Head of caudate nucleus (tissue), 42 donors: ENCODE measurements around the gene LRRC15.

Experiments
- DNase-seq, 42 donors: peaks; one replicate each; pipeline versions ENCODE4 v3.0.0 to v3.0.0-alpha.2; 2020 to 2021; ENCODE audit warnings: mixed read lengths in 7 of 42
- intact Hi-C: fragments of 100-400 bp; cut with DNase I; formaldehyde crosslinking; loops from one replicate; pipeline ENCODE4 v1.15.0; 2022

LRRC15 gene

GRCh38 chr3:194368918-194369317, 625 bp downstream of the LRRC15 start:
- intact Hi-C loops = no loop called here
- no peak for DNase-seq

DNA sequence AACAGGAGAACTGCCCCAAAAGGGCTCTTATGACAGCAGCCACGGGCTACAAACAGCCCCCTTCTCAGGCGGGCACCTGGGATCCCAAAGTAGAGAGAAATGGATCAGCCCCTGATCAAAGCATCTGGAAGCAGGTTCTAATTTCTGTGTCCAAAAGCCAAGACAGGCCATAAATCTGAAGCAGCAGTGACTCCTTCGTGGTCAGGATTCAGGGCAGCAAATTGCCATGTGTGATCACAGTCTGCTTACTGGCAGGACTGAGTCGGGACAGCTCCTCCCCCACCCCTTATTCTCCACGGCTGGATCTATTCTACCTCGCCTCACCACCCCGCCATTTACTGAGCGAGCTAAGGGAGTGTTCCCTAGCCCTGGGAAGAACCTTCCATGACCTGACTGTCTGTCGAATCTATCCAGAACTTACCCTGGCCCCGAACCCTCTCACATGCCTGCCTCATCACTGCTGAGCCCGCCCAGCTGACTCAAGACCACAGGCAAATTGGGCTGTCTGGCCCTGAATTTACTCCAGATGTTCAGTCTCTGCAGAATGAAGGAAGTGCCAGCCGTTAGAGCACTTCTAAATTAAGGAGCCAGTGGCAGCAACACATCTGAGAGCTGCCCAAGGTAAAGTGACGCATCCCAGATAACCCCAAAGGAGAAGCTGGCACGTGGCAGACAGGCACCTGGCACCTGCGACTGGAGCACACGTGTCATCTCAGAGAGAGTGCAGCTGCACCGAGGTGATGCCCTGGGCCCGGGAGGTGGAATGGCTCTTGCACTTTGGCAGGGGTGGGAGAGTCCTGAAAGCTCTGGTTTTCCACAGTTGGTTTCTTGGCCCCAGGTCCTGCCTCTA, 1.3 kb downstream of the LRRC15 start:
- DNase-seq = no peak
- intact Hi-C loops = no loop called here

GRCh38 chr3:194365978-194366490, 3.5 kb downstream of the LRRC15 start:
- intact Hi-C loops = no loop called here
- no peak for DNase-seq

DNA sequence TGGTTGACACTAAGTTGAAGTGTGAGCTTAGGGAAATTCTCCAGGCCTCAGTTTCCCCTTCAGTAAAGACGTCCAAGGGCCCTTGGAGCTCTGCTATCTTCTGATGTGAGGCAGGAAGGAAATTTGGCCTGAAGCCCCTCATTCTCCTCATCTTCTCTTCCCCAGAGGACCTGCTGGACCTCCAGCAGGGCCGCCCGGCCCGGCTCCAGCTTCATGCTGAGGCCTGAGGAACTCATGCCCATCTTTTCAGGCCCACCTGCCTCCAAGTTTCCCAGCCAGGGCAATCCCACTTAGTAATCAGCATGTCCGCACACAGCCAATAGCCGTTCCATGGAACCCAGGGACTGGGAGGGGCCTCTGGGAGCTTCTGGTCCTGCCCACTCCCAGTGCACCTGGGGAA, 4.0 kb downstream of the LRRC15 start:
- intact Hi-C loops = no loop called here
- no peak for DNase-seq

DNA sequence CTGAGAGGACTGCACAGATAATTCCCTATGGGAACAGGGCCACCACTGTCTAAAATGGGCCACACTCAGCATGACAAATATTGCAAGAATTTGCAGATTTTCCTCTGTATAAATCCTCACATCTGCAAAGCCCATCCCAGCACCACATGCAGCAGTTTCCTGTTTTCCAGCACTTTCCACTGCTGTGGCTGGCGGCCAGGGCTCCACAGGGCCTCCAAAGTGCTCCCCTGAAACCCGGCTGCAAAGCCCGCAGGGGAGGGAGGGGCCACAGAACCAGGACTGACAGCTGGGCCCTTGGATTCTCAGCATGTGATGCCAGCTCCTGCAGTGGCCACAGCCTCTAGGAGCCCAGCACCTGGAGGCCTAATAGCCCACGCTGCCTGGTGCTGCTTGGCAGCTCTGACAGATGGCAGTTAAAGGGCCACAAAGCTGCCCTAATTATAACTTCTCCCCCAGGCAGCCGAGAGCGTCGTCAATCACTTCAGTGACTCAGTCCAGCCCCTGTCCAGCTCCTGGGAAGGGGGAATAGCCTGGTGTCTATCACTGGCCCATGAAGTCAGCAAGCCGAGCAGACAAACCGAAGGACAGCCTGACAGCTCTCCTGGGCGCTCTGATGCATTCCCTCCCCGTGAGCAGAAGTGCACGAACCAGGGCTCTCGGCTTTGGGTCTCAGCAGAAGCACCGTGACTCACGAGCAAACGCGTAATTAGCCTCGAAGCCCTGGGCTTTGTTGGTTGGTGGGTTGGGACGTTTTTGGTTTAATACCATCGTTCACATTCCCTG, 4.7 kb downstream of the LRRC15 start:
- DNase-seq = peak in 17 of 42 donors; percentile 4 to 49 (median 21)
- intact Hi-C loops = no loop called here

- DNase-seq = no peak
- intact Hi-C loops = no loop called here
These were observed 5.3 kb downstream of the LRRC15 start for GRCh38 chr3:194364314-194364651.

GRCh38 chr3:194360568-194360967, 9.0 kb downstream of the LRRC15 start:
- intact Hi-C loops = no loop called here
- DNase-seq = no peak

DNA sequence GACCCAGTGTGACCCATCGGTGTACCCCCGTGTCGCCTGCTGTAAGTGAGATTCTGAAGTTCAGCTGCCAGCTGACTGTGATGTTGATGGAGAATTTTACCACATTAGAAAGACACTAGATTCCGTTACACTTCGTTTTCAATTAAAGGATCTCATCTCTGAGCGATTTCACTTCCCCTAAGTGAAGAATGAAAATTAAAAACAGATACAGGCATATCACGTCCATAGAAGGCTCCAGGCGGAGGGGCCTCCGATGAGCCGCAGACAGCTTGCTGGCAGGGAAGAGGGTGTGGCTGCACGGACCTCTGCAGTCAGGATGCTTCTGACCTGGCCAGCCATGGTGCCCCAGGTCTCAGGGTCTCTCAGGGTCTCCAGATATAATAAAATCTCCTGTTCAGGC, 11.9 kb downstream of the LRRC15 start:
- no peak for DNase-seq
- intact Hi-C loops = no loop called here

DNA sequence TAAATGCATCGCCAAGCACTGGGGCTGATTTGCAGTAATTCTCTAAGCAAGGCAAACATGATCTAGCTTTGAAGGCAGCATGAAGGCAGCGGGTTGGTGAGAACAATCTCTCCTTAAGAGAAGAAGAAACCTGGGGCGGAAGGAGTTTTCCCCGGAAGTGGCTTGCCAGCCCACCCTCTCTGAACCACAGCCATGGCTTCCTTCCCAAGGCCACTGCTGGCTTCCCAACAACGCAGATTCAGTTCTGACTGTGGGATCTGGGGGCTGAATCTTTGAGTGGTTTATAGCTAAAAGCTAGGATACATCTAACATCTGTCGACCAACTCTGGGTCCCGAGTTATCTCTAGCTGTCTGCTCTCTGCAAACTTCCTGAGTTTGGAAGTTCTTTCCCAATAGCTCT, 14.2 kb downstream of the LRRC15 start:
- intact Hi-C loops = no loop called here
- no peak for DNase-seq

- no peak for DNase-seq
- intact Hi-C loops = no loop called here
These were observed 15.2 kb downstream of the LRRC15 start for GRCh38 chr3:194354315-194354714.

DNA sequence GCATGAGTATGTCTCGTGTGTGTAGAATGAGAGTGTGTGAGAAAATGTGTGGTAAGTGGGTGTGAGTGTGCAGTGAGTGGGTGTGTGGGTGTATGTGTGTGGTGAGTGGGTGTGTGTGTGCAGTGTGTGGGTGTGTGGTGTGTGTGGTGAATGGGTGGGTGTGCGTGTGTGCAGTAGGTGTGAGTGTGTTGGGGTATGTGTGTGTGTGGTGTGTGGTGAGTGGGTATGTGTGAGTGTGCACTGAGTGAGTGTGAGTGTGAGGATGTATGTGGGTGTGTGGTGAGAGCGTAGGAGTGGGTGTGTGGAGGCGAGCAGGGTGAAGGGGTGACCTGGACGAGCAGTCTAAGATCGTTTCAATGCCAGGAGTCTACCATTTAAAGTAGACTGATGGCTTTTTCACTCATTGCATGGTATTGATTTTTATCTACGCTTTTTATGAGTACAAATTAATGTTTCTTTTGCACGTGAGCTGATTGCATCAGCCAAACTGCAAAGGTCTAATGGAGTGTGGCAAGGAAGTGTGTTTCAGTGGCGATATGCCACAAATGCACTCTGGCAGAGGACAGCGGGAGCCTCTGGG, 16.8 kb downstream of the LRRC15 start:
- intact Hi-C loops = no loop called here
- DNase-seq = no peak

GRCh38 chr3:194351952-194352536, 17.5 kb downstream of the LRRC15 start:
- intact Hi-C loops = no loop called here
- DNase-seq = no peak

DNA sequence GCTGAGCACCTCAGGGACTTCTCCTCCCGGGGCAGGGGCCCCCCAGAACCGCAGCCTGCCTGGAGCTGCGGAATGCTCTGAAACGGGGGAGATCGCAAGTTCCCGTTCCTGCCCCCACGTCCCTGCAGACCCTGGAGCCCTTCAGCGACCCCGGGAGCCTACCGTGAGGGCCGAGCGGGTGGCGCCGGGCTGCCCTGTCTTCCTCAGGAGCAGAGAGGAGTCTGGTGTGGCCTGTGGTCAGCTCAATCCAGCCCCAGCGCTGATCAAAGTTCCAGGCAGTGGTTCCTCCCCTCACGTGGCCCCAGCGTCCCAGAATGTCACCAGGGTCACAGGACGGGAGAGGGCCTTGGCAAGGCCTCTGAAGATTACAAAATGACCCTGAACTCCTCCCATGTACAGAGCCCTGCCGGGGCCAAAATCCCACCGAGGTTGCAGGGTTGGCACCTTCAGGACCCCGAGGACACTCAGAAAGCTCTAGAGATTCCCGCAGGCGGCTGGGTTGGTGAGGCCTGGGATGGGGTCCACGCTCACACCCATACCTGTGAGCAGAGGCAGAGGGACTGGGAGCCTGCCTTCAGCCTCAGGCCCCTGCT, 18.4 kb downstream of the LRRC15 start, which contains the start of gene CPN2:
TSS of gene CPN2 (minus strand) at position 249 of the 593 bp plus-strand sequence. CDS start 8,626 bp downstream, outside the sequence.
- intact Hi-C loops = no loop called here
- DNase-seq = no peak

- DNase-seq = no peak
- intact Hi-C loops = no loop called here
These were observed 18.8 kb downstream of the LRRC15 start for GRCh38 chr3:194350726-194351071.

DNA sequence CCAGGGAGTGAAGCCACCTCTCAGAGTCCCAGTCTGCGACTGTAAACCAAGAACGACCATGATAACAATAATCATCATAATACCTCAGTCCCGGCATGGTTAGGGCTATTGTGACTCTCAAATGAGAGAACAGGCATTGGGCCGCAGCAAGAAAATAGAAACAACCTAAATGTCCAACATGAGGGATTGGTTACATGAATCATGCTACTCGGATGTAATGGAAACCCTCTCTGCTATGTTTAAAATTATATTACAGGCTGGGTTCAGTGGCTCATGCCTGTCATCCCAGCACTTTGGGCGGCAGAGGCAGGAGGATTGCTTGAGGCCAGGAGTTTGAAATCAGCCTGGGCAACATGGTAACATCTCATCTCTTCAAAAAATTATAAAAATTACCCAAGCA, 21.2 kb downstream of the LRRC15 start:
- intact Hi-C loops = no loop called here
- DNase-seq = no peak

DNA sequence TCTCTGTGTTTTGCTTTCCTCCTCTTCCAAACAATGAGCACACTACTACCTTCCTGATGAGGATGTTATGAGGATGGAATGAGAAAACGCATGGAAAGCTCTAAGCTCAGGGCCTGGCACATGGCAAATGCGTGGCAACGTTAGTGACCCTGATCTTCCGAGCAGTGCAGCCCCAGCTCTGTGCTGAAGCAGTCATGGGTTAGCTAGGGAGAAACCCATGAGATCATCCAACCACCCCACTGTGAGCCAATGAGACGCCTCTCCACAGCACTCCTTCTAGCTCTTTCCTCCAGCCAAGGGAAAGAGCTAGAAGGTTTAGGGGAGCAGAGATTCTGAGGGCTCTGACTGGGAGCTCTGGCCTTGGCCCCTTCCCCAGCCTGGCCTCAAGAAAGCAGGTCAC, 22.9 kb downstream of the LRRC15 start:
- intact Hi-C loops = no loop called here
- DNase-seq = no peak

DNA sequence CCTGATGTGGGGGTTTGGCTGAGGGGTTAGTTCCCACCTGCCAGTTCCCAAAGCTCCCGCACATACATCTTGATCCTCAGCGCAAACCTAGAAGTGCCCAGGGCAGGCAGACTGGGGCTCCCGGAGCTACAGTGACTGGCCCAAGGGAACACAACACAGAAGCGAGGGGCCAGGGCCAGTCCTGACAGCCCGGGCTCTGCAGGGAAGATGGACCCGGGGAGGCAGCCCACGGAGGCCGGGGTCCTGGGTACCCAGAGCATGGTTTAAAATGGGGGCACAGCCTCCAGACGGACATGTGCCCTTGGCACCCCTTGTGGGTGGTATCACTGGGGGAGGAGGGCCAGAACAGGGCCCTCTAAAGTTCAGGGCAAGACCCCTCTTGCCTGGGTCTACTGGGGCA, 23.5 kb downstream of the LRRC15 start:
- intact Hi-C loops = no loop called here
- no peak for DNase-seq

- intact Hi-C loops = no loop called here
- peak; percentile 63 to 93 (median 83) for DNase-seq
These were observed 25.5 kb downstream of the LRRC15 start for GRCh38 chr3:194344012-194344411.

DNA sequence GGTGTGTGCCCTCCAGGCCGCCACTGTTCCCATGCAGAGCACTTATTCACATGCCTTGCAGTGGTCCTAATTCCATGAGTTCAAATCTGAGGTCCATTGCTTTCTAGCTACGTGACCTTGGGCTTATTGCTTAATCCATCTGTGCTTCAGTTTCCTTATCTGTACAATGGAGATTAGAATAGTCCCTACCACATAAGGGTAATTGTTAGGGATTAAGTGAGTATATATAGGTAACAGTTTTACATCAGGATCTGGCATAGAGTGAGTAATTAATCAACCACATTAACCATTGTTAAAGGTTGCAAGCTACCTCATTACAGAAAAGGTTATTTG, 26.0 kb downstream of the LRRC15 start:
- intact Hi-C loops = no loop called here
- DNase-seq = no peak
